Esophagus muscularis mucosa (tissue), 4 donors: ENCODE results near the gene AGBL1. TPM values are rescaled to one million over a fixed set of nuclear protein-coding genes. Genes with fewer than 3 reads are reported as not detected.

ENCODE experiments used
- DNase-seq: peaks from one replicate; pipeline ENCODE4 v3.0.0-alpha.2; 2017; ENCODE audit errors: extremely low spot score
- H3K27ac ChIP-seq, 4 donors: fragments of 200-600 bp; sonication (generic); replicated peaks in 1 of 4; 1 replicate in 3 of 4; 2 replicates in 1 of 4; pipeline ENCODE4 v1.5.1; 2016 to 2019; ENCODE audit warnings: mild to moderate bottlenecking in 1 of 4
- H3K27me3 ChIP-seq, 4 donors: fragments of 200-600 bp; sonication (generic); one replicate each; pipeline versions ENCODE4 v1.5.1 to v1.6.0; 2016 to 2019
- H3K36me3 ChIP-seq, 4 donors: fragments of 200-600 bp; sonication (generic); one replicate each; pipeline ENCODE4 v1.5.1; 2016 to 2019
- H3K4me1 ChIP-seq, 4 donors: fragments of 200-600 bp; sonication (generic); one replicate each; pipeline ENCODE4 v1.5.1; 2016 to 2019
- H3K4me3 ChIP-seq, 4 donors: fragments of 200-600 bp; sonication (generic); 1 replicate in 2 of 4; 2 replicates in 2 of 4; pipeline ENCODE4 v1.5.1; 2016 to 2019; ENCODE audit warnings: mild to moderate bottlenecking in 4 of 4, moderate library complexity in 1 of 4
- H3K9me3 ChIP-seq, 4 donors: fragments of 200-600 bp; sonication (generic); 1 replicate in 3 of 4; 2 replicates in 1 of 4; pipeline ENCODE4 v1.5.1; 2016 to 2019
- EP300 ChIP-seq: sonication (generic); formaldehyde crosslinking; IDR thresholded peaks from one replicate; pipeline ENCODE4 v1.6.1; 2017; ENCODE audit warnings: antibody characterized with exemption
- POLR2A ChIP-seq: fragments of 450-650 bp; IDR thresholded peaks from one replicate; pipeline ENCODE4 v1.6.1; 2017; ENCODE audit warnings: antibody characterized with exemption, moderate library complexity, mild to moderate bottlenecking, low read depth
- POLR2AphosphoS5 ChIP-seq, 2 donors: sonication (generic); formaldehyde crosslinking; IDR thresholded peaks; one replicate each; pipeline ENCODE4 v1.6.1; 2017; ENCODE audit warnings: antibody characterized with exemption in 2 of 2
- WGBS: methylation state at CpG from one replicate; pipeline ENCODE4 v1.1.5; 2018; 5-methylcytosine and 5-hydroxymethylcytosine counted together
- intact Hi-C: fragments of 100-400 bp; cut with DNase I; formaldehyde crosslinking; loops from one replicate; pipeline ENCODE4 v1.15.1; 2023
- total RNA-seq, 4 donors: library from RNA; depleted of rRNA; stranded (reverse); fragments of >200 nt; gene quantifications; one replicate each; pipeline versions ENCODE4 v1.1.0 to v1.2.1, GENCODE V29; 2016
- TF ChIP-seq, protein P1 (sequence below), 3 experiments: fragments of 200-600 bp in 2 of 3; fragments of 450-650 bp in 1 of 3; sonication (generic) in 2 of 3; IDR thresholded peaks; one replicate each; pipeline ENCODE4 v1.5.1; 2017 to 2019; ENCODE audit warnings: antibody characterized with exemption in 3 of 3, mild to moderate bottlenecking in 2 of 3, moderate library complexity in 1 of 3

Gene AGBL1
- total RNA-seq, 4 donors from 2014 or later: 0.06 TPM; not detected in 3

DNA sequence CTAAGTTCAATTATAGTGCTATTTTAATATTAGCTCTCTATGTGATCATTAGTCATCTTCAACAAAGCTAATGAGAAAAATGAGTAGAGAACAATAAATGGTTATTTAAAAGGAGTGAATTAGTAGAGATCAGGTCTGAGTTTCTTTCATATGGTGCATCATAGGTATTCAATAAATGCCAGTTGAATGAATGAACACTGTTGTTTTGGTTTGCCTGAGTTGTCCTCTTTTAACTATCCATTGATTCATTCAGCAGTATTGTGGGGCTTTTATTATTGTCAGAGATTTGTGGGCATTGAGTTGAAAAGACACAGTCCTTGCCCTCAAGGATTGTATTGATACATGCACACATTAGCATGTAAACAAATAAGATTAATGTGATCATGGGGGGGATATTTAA is 88.2 kb downstream of the AGBL1 start:
- Histone ChIP-seq H3K36me3 (no peaks in the 10 kb centered on the region), H3K4me3 (no peak overlapping the region), H3K27ac (no peak overlapping the region), H3K4me1 (peaks cover 0 to 21% (median 12%) of the 10 kb centered on the region in 4 donors), H3K9me3 (no peaks in the 10 kb centered on the region), H3K27me3 (no peaks in the 10 kb centered on the region)
- intact Hi-C loops: no loop called here
- DNase-seq: no peak
- no peak for TF ChIP-seq POLR2AphosphoS5 (IDR thresholded peaks at IDR 0.05)
- no peak for TF ChIP-seq POLR2A
- no peak for TF ChIP-seq EP300
- TF ChIP-seq, protein P1, sequence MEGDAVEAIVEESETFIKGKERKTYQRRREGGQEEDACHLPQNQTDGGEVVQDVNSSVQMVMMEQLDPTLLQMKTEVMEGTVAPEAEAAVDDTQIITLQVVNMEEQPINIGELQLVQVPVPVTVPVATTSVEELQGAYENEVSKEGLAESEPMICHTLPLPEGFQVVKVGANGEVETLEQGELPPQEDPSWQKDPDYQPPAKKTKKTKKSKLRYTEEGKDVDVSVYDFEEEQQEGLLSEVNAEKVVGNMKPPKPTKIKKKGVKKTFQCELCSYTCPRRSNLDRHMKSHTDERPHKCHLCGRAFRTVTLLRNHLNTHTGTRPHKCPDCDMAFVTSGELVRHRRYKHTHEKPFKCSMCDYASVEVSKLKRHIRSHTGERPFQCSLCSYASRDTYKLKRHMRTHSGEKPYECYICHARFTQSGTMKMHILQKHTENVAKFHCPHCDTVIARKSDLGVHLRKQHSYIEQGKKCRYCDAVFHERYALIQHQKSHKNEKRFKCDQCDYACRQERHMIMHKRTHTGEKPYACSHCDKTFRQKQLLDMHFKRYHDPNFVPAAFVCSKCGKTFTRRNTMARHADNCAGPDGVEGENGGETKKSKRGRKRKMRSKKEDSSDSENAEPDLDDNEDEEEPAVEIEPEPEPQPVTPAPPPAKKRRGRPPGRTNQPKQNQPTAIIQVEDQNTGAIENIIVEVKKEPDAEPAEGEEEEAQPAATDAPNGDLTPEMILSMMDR (IDR thresholded peaks at IDR 0.05): no peak

DNA sequence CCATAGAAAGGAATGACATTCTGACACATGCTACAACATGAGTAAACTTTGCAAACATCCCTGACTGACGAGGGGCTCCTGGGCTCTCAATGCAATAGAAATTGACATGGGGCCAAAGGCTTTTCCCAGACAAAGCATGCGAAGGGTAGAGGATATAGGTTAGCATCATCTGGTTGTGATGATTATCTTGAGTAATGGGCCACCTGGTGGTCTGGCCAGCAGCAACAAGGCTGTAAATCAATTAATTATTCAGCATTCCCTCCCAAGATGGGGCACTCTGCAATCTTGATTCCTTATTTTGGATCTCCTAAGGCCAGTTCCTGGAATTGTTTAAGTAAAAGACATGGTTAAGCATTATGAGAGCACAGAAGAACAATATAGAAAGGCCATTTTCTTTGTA is 99.2 kb downstream of the AGBL1 start:
- H3K4me3 ChIP-seq: no peak overlapping the region
- H3K36me3 ChIP-seq: no peaks in the 10 kb centered on the region
- no peaks in the 10 kb centered on the region for H3K9me3 ChIP-seq
- intact Hi-C loops: no loop called here
- DNase-seq: no peak
- no peaks in the 10 kb centered on the region for H3K4me1 ChIP-seq
- 35% methylated on average over 2 of the region's 2 CpGs for WGBS
- H3K27ac ChIP-seq: no peak overlapping the region
- TF ChIP-seq POLR2A (no peak), POLR2AphosphoS5 (IDR thresholded peaks at IDR 0.05) (no peak), EP300 (no peak)
- TF ChIP-seq, protein P1 (IDR thresholded peaks at IDR 0.05): no peak
- H3K27me3 ChIP-seq: peaks cover 0 to 9% (median 0%) of the 10 kb centered on the region in 4 donors

DNA sequence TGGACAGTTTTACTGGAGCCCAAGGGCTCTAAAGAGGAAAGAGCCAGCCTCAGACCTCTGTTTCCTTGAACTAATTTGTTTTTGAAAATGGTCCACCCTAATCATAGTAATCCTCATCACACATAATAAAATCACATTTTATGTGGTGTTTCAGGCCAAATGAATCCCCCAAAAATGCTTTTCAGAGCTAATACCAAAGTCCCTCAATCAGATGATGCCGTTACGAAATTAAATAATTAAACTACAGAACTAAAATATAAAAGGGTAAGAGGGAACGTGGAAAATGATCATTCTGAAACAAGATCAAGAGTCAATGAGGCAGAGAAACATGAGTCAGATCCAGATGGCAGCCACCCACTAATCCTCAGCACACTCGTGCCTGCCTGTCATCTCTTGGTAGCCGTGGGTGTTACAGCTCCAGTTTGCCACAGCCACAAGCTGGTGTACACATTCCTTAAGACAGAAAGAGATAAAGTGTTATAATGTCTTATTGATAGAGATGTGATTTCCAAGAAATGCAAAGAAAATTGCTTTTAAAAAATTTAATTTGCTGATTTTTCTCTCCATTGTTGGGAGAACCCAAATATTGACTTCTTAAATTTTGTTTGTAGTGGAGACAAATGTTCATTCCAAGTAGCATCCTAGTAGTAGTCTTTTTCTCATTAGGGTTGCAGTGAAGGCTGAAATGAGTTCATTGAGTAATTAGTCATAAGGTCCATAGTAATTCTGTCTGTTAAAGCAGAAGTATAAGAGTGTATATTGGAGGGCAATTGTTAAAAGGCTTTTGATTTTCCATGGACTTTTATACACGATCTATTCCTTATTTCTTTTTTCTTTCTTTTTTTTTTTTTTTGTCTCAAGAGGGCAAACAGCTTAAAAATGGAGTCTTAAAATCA is 104.2 kb downstream of the AGBL1 start:
- TF ChIP-seq, protein P1 (IDR thresholded peaks at IDR 0.05): no peak
- TF ChIP-seq POLR2A: no peak
- TF ChIP-seq EP300: no peak
- no peak for TF ChIP-seq POLR2AphosphoS5 (IDR thresholded peaks at IDR 0.05)
- no peaks in the 10 kb centered on the region for H3K36me3 ChIP-seq
- no peak overlapping the region for H3K4me3 ChIP-seq
- 77% methylated on average over 6 of the region's 6 CpGs for WGBS
- DNase-seq: no peak
- H3K27ac ChIP-seq: no peak overlapping the region
- H3K27me3 ChIP-seq: no peaks in the 10 kb centered on the region
- intact Hi-C loops: no loop called here
- H3K9me3 ChIP-seq: no peaks in the 10 kb centered on the region
- H3K4me1 ChIP-seq: no peaks in the 10 kb centered on the region

DNA sequence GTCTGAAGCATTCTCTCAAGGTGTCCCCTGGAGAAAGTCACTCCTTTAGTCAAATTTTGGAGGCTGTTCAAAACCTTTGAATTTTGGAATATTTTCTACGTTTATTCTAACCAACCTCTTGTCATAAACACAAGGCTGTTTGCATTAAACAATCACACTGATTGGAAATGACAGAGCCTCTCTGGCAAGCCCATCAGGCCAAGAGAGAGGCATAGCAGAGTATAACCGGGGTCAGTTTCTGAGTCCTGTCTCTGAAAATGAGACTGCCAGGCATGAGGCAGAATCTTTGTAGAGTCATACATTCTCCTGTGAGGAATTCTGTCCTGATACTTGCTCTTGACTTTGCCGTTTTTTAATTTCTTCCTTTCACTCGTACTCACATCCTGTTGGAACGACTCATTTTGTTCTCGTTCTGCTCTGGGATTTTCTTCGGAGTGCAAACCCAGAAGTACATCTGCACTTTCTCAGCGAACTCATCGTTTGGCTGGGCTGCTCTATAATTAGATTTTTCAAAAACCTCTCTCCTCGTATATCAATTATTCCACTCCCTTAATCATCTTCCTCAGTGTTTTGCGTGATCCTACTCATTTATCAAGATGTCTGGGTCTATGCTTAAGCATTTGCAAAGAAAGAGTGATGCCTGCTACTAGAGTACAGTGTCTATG is 114.2 kb downstream of the AGBL1 start:
- H3K36me3 ChIP-seq: no peaks in the 10 kb centered on the region
- no peaks in the 10 kb centered on the region for H3K27me3 ChIP-seq
- H3K4me3 ChIP-seq: peak overlapping the region; percentile 4 to 26 (median 18)
- intact Hi-C loops: no loop called here
- DNase-seq: no peak
- H3K4me1 ChIP-seq: peaks cover 0 to 6% (median 2%) of the 10 kb centered on the region in 4 donors
- TF ChIP-seq EP300 (no peak), POLR2AphosphoS5 (IDR thresholded peaks at IDR 0.05) (no peak), POLR2A (no peak)
- TF ChIP-seq, protein P1 (IDR thresholded peaks at IDR 0.05): no peak
- WGBS: 22% methylated on average over 11 of the region's 11 CpGs
- no peaks in the 10 kb centered on the region for H3K9me3 ChIP-seq
- peak overlapping the region; percentile 12 to 63 (median 34) for H3K27ac ChIP-seq
